HG03558 (cell line): ENCODE data around the gene GRPR.
"Not testable (repeated sequence)": the region's sequence is repeated elsewhere in the genome, so short reads cannot be mapped to it uniquely, and the experiment has no call there.

Experiments
- ATAC-seq: cut with Tn5 transposase; IDR thresholded peaks from one replicate; pipeline ENCODE4 v1.9.1; 2021; ENCODE audit warnings: moderate number of reproducible peaks; ENCODE audit not compliant: unreplicated experiment; ENCODE audit errors: extremely low read depth

GRPR gene

GRCh38 chrX:16172391-16172790, 49.0 kb downstream of the GRPR start:
- no peak for ATAC-seq

GRCh38 chrX:16175329-16176061, 52.1 kb downstream of the GRPR start:
- ATAC-seq = no peak

- no peak for ATAC-seq
Measured at GRCh38 chrX:16177260-16177659, 53.9 kb downstream of the GRPR start.

- not testable (repeated sequence) for ATAC-seq
Measured at GRCh38 chrX:16183843-16184242, 60.5 kb downstream of the GRPR start.

- peak; percentile 98 for ATAC-seq
Measured at GRCh38 chrX:16185725-16186136, 62.4 kb downstream of the GRPR start.

- ATAC-seq = no peak
Measured at GRCh38 chrX:16186380-16187007, 63.1 kb downstream of the GRPR start.

- no peak for ATAC-seq
Measured at GRCh38 chrX:16187024-16187760, 63.8 kb downstream of the GRPR start.

- no peak for ATAC-seq
Measured at GRCh38 chrX:16188687-16189086, 65.3 kb downstream of the GRPR start.

GRCh38 chrX:16191605-16192004, 68.2 kb downstream of the GRPR start:
- no peak for ATAC-seq

GRCh38 chrX:16196829-16197228, 73.5 kb downstream of the GRPR start:
- no peak for ATAC-seq

GRCh38 chrX:16199343-16199742, 76.0 kb downstream of the GRPR start:
- ATAC-seq = no peak

- no peak for ATAC-seq
Measured at GRCh38 chrX:16202943-16203342, 79.6 kb downstream of the GRPR start.
